ENCODE measurements around the gene STX2. TPM values are rescaled to one million over a fixed set of nuclear protein-coding genes. Genes with fewer than 3 reads are reported as not detected.

STX2 gene
- polyA plus RNA-seq, 1 donor from 2014 or later, result 67.0 TPM

GRCh38 chr12:130793554-130793849, 45.5 kb downstream of the STX2 start:
- no peak for TF ChIP-seq POLR2AphosphoS5 (IDR thresholded peaks at IDR 0.05)
- peak; percentile 9 for TF ChIP-seq MXI1 (conservative IDR thresholded peaks at IDR 0.05; ENCODE audit: poor library complexity, severe bottlenecking)
- H3F3A ChIP-seq (ENCODE audit: insufficient read depth, low read length, poor library complexity, severe bottlenecking), result no peaks in the 10 kb centered on the region
- no peaks in the 10 kb centered on the region for H4K20me1 ChIP-seq (ENCODE audit: insufficient read depth)
- H3K36me3 ChIP-seq (ENCODE audit: insufficient read depth, low read length), result peaks cover 6% of the 10 kb centered on the region
- no peaks in the 10 kb centered on the region for H3K9me2 ChIP-seq (ENCODE audit: insufficient read depth, low read length)
- H3K9me3 ChIP-seq (ENCODE audit: low read length), result no peaks in the 10 kb centered on the region
- H3K4me2 ChIP-seq (ENCODE audit: low read length), result no peak overlapping the region
- no peak overlapping the region for H3K4me3 ChIP-seq (ENCODE audit: low read length)
- no peaks in the 10 kb centered on the region for H3K79me2 ChIP-seq (replicated peaks; ENCODE audit: insufficient read depth, low read length)
- no peaks in the 10 kb centered on the region for H3K27me3 ChIP-seq (ENCODE audit: insufficient read depth, low read depth, low read length)
- H3K9ac ChIP-seq (ENCODE audit: low read length), result peak overlapping the region; percentile 15
- no peak overlapping the region for H2AFZ ChIP-seq (ENCODE audit: low read depth, low read length)
- H3K27ac ChIP-seq (ENCODE audit: low read length), result peak overlapping the region; percentile 33

- Histone ChIP-seq H4K20me1 (ENCODE audit: insufficient read depth) (no peaks in the 10 kb centered on the region), H3K27ac (ENCODE audit: low read length) (peak overlapping the region; percentile 33), H3K4me2 (ENCODE audit: low read length) (no peak overlapping the region), H3F3A (ENCODE audit: insufficient read depth, low read length, poor library complexity, severe bottlenecking) (no peaks in the 10 kb centered on the region), H3K9me3 (ENCODE audit: low read length) (no peaks in the 10 kb centered on the region), H3K27me3 (ENCODE audit: insufficient read depth, low read depth, low read length) (no peaks in the 10 kb centered on the region), H3K9me2 (ENCODE audit: insufficient read depth, low read length) (no peaks in the 10 kb centered on the region), H2AFZ (ENCODE audit: low read depth, low read length) (no peak overlapping the region), H3K4me3 (ENCODE audit: low read length) (peak overlapping the region; percentile 8), H3K36me3 (ENCODE audit: insufficient read depth, low read length) (peaks cover 6% of the 10 kb centered on the region), H3K79me2 (replicated peaks; ENCODE audit: insufficient read depth, low read length) (no peaks in the 10 kb centered on the region), H3K9ac (ENCODE audit: low read length) (peak overlapping the region; percentile 15)
- TF ChIP-seq POLR2AphosphoS5 (IDR thresholded peaks at IDR 0.05), result peak; percentile 46
- TF ChIP-seq EP300 (conservative IDR thresholded peaks at IDR 0.05; ENCODE audit: poor library complexity, severe bottlenecking), result peak; percentile 12
- TF ChIP-seq MXI1 (conservative IDR thresholded peaks at IDR 0.05; ENCODE audit: poor library complexity, severe bottlenecking), result peak; percentile 41
- TF ChIP-seq CTCF (IDR thresholded peaks at IDR 0.05; ENCODE audit: poor library complexity, severe bottlenecking), result no peak
Measured at GRCh38 chr12:130792821-130793553, 46.1 kb downstream of the STX2 start.

GRCh38 chr12:130791629-130792028, 47.4 kb downstream of the STX2 start:
- no peaks in the 10 kb centered on the region for H4K20me1 ChIP-seq (ENCODE audit: insufficient read depth)
- no peak overlapping the region for H3K4me2 ChIP-seq (ENCODE audit: low read length)
- no peaks in the 10 kb centered on the region for H3K9me2 ChIP-seq (ENCODE audit: insufficient read depth, low read length)
- no peak overlapping the region for H2AFZ ChIP-seq (ENCODE audit: low read depth, low read length)
- no peaks in the 10 kb centered on the region for H3K27me3 ChIP-seq (ENCODE audit: insufficient read depth, low read depth, low read length)
- H3K36me3 ChIP-seq (ENCODE audit: insufficient read depth, low read length), result peaks cover 6% of the 10 kb centered on the region
- no peak overlapping the region for H3K9ac ChIP-seq (ENCODE audit: low read length)
- peak overlapping the region; percentile 52 for H3K27ac ChIP-seq (ENCODE audit: low read length)
- no peaks in the 10 kb centered on the region for H3F3A ChIP-seq (ENCODE audit: insufficient read depth, low read length, poor library complexity, severe bottlenecking)
- no peak overlapping the region for H3K4me3 ChIP-seq (ENCODE audit: low read length)
- TF ChIP-seq CTCF (IDR thresholded peaks at IDR 0.05; ENCODE audit: poor library complexity, severe bottlenecking), result no peak
- TF ChIP-seq RAD21 (conservative IDR thresholded peaks at IDR 0.05), result no peak
- TF ChIP-seq EZH2 (IDR thresholded peaks at IDR 0.05; ENCODE audit: borderline replicate concordance, insufficient read depth, low read length, poor library complexity, severe bottlenecking), result no peak
- TF ChIP-seq MXI1 (conservative IDR thresholded peaks at IDR 0.05; ENCODE audit: poor library complexity, severe bottlenecking), result no peak
- no peak for TF ChIP-seq TAF1 (IDR thresholded peaks at IDR 0.05; ENCODE audit: low read depth)
- peak; percentile 50 for TF ChIP-seq POLR2AphosphoS5 (IDR thresholded peaks at IDR 0.05)
- peak; percentile 51 for TF ChIP-seq EP300 (conservative IDR thresholded peaks at IDR 0.05; ENCODE audit: poor library complexity, severe bottlenecking)
- TF ChIP-seq REST (IDR thresholded peaks at IDR 0.05; ENCODE audit: borderline replicate concordance), result no peak
- no peak for TF ChIP-seq SMC3 (conservative IDR thresholded peaks at IDR 0.05; ENCODE audit: poor library complexity)
- no peaks in the 10 kb centered on the region for H3K79me2 ChIP-seq (replicated peaks; ENCODE audit: insufficient read depth, low read length)
- no peaks in the 10 kb centered on the region for H3K9me3 ChIP-seq (ENCODE audit: low read length)
